HepG2 (cell line): ENCODE measurements around the gene SLC17A9. TPM values are rescaled to one million over a fixed set of nuclear protein-coding genes. Genes with fewer than 3 reads are reported as not detected.

Source experiments
- AGO2 ChIP-seq: fragments of 200-400 bp; formaldehyde crosslinking; optimal IDR thresholded peaks from 2 replicates; pipeline ENCODE3; 2017; ENCODE audit warnings: mild to moderate bottlenecking, low read depth, low read length, moderate library complexity
- ARID2 ChIP-seq: sonication (generic); formaldehyde crosslinking; IDR thresholded peaks from 2 replicates; pipeline ENCODE4 v1.8.1; 2022; ENCODE audit warnings: mild to moderate bottlenecking, missing genetic modification reagents, borderline replicate concordance
- ARID4A ChIP-seq: sonication (generic); formaldehyde crosslinking; IDR thresholded peaks from 2 replicates; pipeline ENCODE4 v1.5.0; 2020; ENCODE audit warnings: mild to moderate bottlenecking, missing genetic modification reagents, borderline replicate concordance
- ATF3 ChIP-seq: sonication (generic); formaldehyde crosslinking; IDR thresholded peaks from 2 replicates; pipeline ENCODE4 v1.4.0; 2020; ENCODE audit warnings: missing genetic modification reagents
- CREB1 ChIP-seq, 2 experiments: fragments of 450-650 bp in 1 of 2; IDR thresholded peaks; 2 replicates each; pipeline ENCODE4 v1.6.1; 2016 to 2017; ENCODE audit warnings: control low read depth in 1 of 2, mild to moderate bottlenecking in 1 of 2, missing compliant biosample characterization in 1 of 2, missing genetic modification characterization in 1 of 2
- FOXA1 ChIP-seq, 2 experiments: fragments of 450-650 bp in 1 of 2; sonication (generic) in 1 of 2; formaldehyde crosslinking in 1 of 2; IDR thresholded peaks; 2 replicates each; pipeline versions ENCODE4 v1.4.0 to v1.6.1; 2016 to 2020; ENCODE audit warnings: missing genetic modification reagents in 1 of 2
- HMGA1 ChIP-seq: sonication (generic); formaldehyde crosslinking; conservative IDR thresholded peaks from 2 replicates; pipeline ENCODE4 v1.4.0; 2020; ENCODE audit warnings: missing genetic modification reagents
- MED8 ChIP-seq: sonication (generic); formaldehyde crosslinking; IDR thresholded peaks from 2 replicates; pipeline ENCODE4 v1.8.1; 2023; ENCODE audit warnings: mild to moderate bottlenecking, missing genetic modification reagents; ENCODE audit not compliant: insufficient replicate concordance
- PREB ChIP-seq: sonication (generic); formaldehyde crosslinking; IDR thresholded peaks from 2 replicates; pipeline ENCODE4 v1.4.0; 2020; ENCODE audit warnings: missing genetic modification reagents
- PTBP1 ChIP-seq: fragments of 200-400 bp; formaldehyde crosslinking; IDR thresholded peaks from 2 replicates; pipeline ENCODE4 v1.6.1; 2018; ENCODE audit warnings: low read length, low read depth; ENCODE audit not compliant: poor library complexity, severe bottlenecking
- RBM22 ChIP-seq: fragments of 200-400 bp; formaldehyde crosslinking; optimal IDR thresholded peaks from 2 replicates; pipeline ENCODE3; 2017; ENCODE audit warnings: mild to moderate bottlenecking, low read length, moderate library complexity
- U2AF2 ChIP-seq: fragments of 200-400 bp; formaldehyde crosslinking; IDR thresholded peaks from 2 replicates; pipeline ENCODE4 v1.6.1; 2017; ENCODE audit warnings: low read depth, mild to moderate bottlenecking, low read length
- ZFP37 ChIP-seq: sonication (generic); formaldehyde crosslinking; IDR thresholded peaks from 2 replicates; pipeline ENCODE4 v1.4.0; 2020; ENCODE audit warnings: missing genetic modification reagents, borderline replicate concordance
- ZNF280D ChIP-seq: sonication (generic); formaldehyde crosslinking; IDR thresholded peaks from 2 replicates; pipeline ENCODE4 v1.5.1; 2020; ENCODE audit warnings: mild to moderate bottlenecking, missing genetic modification reagents
- ZNF672 ChIP-seq: sonication (generic); formaldehyde crosslinking; IDR thresholded peaks from 2 replicates; pipeline ENCODE4 v1.8.1; 2022; ENCODE audit warnings: missing genetic modification reagents
- ZNF678 ChIP-seq: sonication (generic); formaldehyde crosslinking; IDR thresholded peaks from 2 replicates; pipeline ENCODE4 v1.4.0; 2020; ENCODE audit warnings: mild to moderate bottlenecking, missing genetic modification reagents
- ZNF766 ChIP-seq: sonication (generic); formaldehyde crosslinking; IDR thresholded peaks from 2 replicates; pipeline ENCODE4 v1.5.0; 2020; ENCODE audit warnings: missing genetic modification reagents, borderline replicate concordance
- ZNF839 ChIP-seq: sonication (generic); formaldehyde crosslinking; IDR thresholded peaks from 2 replicates; pipeline ENCODE4 v1.4.0; 2020; ENCODE audit warnings: missing genetic modification reagents, mild to moderate bottlenecking, borderline replicate concordance
- ZSCAN29 ChIP-seq: sonication (generic); formaldehyde crosslinking; conservative IDR thresholded peaks from 2 replicates; pipeline ENCODE4 v1.4.0; 2020; ENCODE audit warnings: mild to moderate bottlenecking, missing genetic modification reagents
- polyA plus RNA-seq, 8 experiments: library from polyadenylated mRNA; depleted of rRNA in 3 of 8; stranded (reverse) in 7 of 8; unstranded in 1 of 8; fragments of >200 nt; fragmentation: Illumina TruSeq in 4 of 8; extraction: Trizol in 4 of 8; gene quantifications; 2 replicates each; pipeline versions ENCODE4 v1.2.1 to v1.2.3, GENCODE V29; 2011 to 2016; ENCODE audit warnings: low read depth in 4 of 8, missing spikeins in 1 of 8, mixed read lengths in 1 of 8; ENCODE audit not compliant: insufficient read depth in 1 of 8
- total RNA-seq, 5 experiments: library from RNA; depleted of rRNA; stranded (reverse); fragments of >200 nt; fragmentation: Illumina TruSeq; extraction: Trizol; gene quantifications; 2 replicates each; pipeline ENCODE4 v1.2.3, GENCODE V29; 2016; ENCODE audit warnings: low read depth in 1 of 5

Gene SLC17A9
- total and polyA plus RNA-seq, 2 of the 13 experiments (the other 11 are each of a cell fraction or from before 2014, with no cell fraction given): 110 to 191 TPM

GRCh38 chr20:62952373-62952967, at the start of gene SLC17A9 (continued):
- no peak; the same call in 1 of the 2 replicates for TF ChIP-seq PREB (CRISPR knock-in tag)
- peak; percentile 91 for TF ChIP-seq ARID4A (CRISPR knock-in tag)
- TF ChIP-seq ARID2: no peak
- TF ChIP-seq AGO2: no peak
- no peak for TF ChIP-seq MED8 (CRISPR knock-in tag)
- peak; percentile 69; the same call in 1 of the 2 replicates for TF ChIP-seq ATF3 (CRISPR knock-in tag)
- TF ChIP-seq FOXA1 (IDR thresholded peaks at IDR 0.05): no peak
- 0 out of 2 replicates have a peak, but pooled peaks have one; percentile 39 for TF ChIP-seq FOXA1 (CRISPR knock-in tag; IDR thresholded peaks at IDR 0.05)
- no peak for TF ChIP-seq ZNF766 (CRISPR knock-in tag)
- TF ChIP-seq CREB1 (IDR thresholded peaks at IDR 0.05): peak; percentile 87
- no peak; the same call in 1 of the 2 replicates for TF ChIP-seq CREB1 (CRISPR knock-in tag; IDR thresholded peaks at IDR 0.05)
- no peak for TF ChIP-seq HMGA1
- TF ChIP-seq ZFP37 (CRISPR knock-in tag): no peak
- TF ChIP-seq ZNF678 (CRISPR knock-in tag): 0 out of 2 replicates have a peak, but pooled peaks have one; percentile 30
- no peak for TF ChIP-seq ZNF672
- TF ChIP-seq RBM22: peak; percentile 1
- no peak for TF ChIP-seq U2AF2
- peak; percentile 39; the same call in 1 of the 2 replicates for TF ChIP-seq ZNF280D (CRISPR knock-in tag)
- TF ChIP-seq ZNF839: no peak
- TF ChIP-seq PTBP1: no peak
- peak; percentile 94; the same call in 1 of the 2 replicates for TF ChIP-seq ZSCAN29 (CRISPR knock-in tag)
